DMS53 (cell line): ENCODE data around the gene FBLN1.
"Not testable (repeated sequence)": the region's sequence is repeated elsewhere in the genome, so short reads cannot be mapped to it uniquely, and the experiment has no call there.

ENCODE experiments used
- DNase-seq: peaks from one replicate; lab custom pipeline; 2025; lab: John Stamatoyannopoulos, UW

FBLN1 gene

GRCh38 chr22:45585946-45586540, 83.4 kb downstream of the FBLN1 start:
- DNase-seq, result no peak

GRCh38 chr22:45586651-45587405, 84.1 kb downstream of the FBLN1 start:
- no peak for DNase-seq

- DNase-seq, result no peak
Observed at GRCh38 chr22:45587638-45588505, 85.2 kb downstream of the FBLN1 start.

GRCh38 chr22:45589556-45589955, 86.9 kb downstream of the FBLN1 start:
- DNase-seq, result no peak

GRCh38 chr22:45590262-45590661, 87.6 kb downstream of the FBLN1 start:
- no peak for DNase-seq

- not testable (repeated sequence) for DNase-seq
Observed at GRCh38 chr22:45591633-45592213, 89.0 kb downstream of the FBLN1 start.

GRCh38 chr22:45594123-45594941, 91.6 kb downstream of the FBLN1 start:
- no peak for DNase-seq

GRCh38 chr22:45597460-45598192, 94.9 kb downstream of the FBLN1 start:
- peak; percentile 22 for DNase-seq

- DNase-seq, result no peak
Observed at GRCh38 chr22:45598596-45599217, 96.0 kb downstream of the FBLN1 start.

GRCh38 chr22:45599836-45600577, 97.3 kb downstream of the FBLN1 start:
- peak; percentile 42 for DNase-seq

- DNase-seq, result no peak
Observed at GRCh38 chr22:45600790-45601730, 98.4 kb downstream of the FBLN1 start.

GRCh38 chr22:45602004-45602733, 99.5 kb downstream of the FBLN1 start:
- no peak for DNase-seq

- DNase-seq, result peak; percentile 11
Observed at GRCh38 chr22:45602824-45603595, 100.3 kb downstream of the FBLN1 start.

GRCh38 chr22:45603619-45604018, 100.9 kb downstream of the FBLN1 start:
- DNase-seq, result no peak

- not testable (repeated sequence) for DNase-seq
Observed at GRCh38 chr22:45608045-45608444, 105.4 kb downstream of the FBLN1 start.

GRCh38 chr22:45608763-45609180, 106.1 kb downstream of the FBLN1 start:
- no peak for DNase-seq

- DNase-seq, result no peak
Observed at GRCh38 chr22:45612451-45612901, 109.8 kb downstream of the FBLN1 start.
